B cell (primary cell): ENCODE measurements around the gene LBHD1.

Source experiments
- EZH2 ChIP-seq: IDR thresholded peaks from 2 replicates; pipeline ENCODE4 v1.6.1; 2012; ENCODE audit warnings: borderline replicate concordance, low read depth, mild to moderate bottlenecking, moderate library complexity, low read length; ENCODE audit not compliant: insufficient read depth, poor library complexity, severe bottlenecking
- TF ChIP-seq, protein P1 (sequence below): fragments of 200-600 bp; IDR thresholded peaks from one replicate; pipeline ENCODE4 v1.8.0; 2022; ENCODE audit warnings: antibody characterized with exemption, mild to moderate bottlenecking

DNA sequence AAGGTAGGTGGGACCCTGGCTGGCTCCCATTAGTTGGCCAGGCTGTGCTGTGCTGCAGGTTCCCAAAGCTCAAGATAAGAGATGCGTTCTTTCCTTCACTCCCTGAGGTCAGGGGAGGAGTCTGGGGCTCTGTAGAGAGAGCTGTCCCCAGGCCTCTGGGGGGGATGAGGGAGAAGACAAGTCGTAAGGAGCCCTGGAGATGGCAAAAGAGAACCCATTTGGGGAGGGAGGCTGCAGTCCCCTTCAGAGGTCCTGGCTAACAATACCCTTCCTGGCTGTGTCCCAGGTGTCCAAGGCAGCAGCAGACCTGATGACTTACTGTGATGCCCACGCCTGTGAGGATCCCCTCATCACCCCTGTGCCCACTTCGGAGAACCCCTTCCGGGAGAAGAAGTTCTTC lies 36.3 kb upstream of the LBHD1 start:
- TF ChIP-seq, protein P1, sequence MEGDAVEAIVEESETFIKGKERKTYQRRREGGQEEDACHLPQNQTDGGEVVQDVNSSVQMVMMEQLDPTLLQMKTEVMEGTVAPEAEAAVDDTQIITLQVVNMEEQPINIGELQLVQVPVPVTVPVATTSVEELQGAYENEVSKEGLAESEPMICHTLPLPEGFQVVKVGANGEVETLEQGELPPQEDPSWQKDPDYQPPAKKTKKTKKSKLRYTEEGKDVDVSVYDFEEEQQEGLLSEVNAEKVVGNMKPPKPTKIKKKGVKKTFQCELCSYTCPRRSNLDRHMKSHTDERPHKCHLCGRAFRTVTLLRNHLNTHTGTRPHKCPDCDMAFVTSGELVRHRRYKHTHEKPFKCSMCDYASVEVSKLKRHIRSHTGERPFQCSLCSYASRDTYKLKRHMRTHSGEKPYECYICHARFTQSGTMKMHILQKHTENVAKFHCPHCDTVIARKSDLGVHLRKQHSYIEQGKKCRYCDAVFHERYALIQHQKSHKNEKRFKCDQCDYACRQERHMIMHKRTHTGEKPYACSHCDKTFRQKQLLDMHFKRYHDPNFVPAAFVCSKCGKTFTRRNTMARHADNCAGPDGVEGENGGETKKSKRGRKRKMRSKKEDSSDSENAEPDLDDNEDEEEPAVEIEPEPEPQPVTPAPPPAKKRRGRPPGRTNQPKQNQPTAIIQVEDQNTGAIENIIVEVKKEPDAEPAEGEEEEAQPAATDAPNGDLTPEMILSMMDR = no peak
- TF ChIP-seq EZH2 = no peak
